Natural killer cell treated with Interleukin-12 subunit alpha and Interleukin-12 subunit beta and Interleukin-15 and Interleukin-18, amount 100 ng/mL, for 72 hours (primary cell): ENCODE data around the gene ZFAND3. TPM values are rescaled to one million over a fixed set of nuclear protein-coding genes. Genes with fewer than 3 reads are reported as not detected.

Experiments used
- ATAC-seq, 2 donors: fragments of 150-1000 bp; cut with Tn5 transposase in 1 of 2; sonication (Bioruptor Pico), chemical (Tn5 transposase) in 1 of 2; 2 replicates each; pipeline ENCODE4 v1.10.0; 2021
- DNase-seq: peaks from one replicate; pipeline ENCODE4 v3.0.0; 2022; ENCODE audit warnings: low spot score
- H3K27ac Mint-ChIP-seq, 2 donors: 1 replicate in 1 of 2; 2 replicates in 1 of 2; pipeline ENCODE4 v1.8.0; 2022; ENCODE audit warnings: mixed read lengths in 2 of 2, mild to moderate bottlenecking in 1 of 2, moderate library complexity in 1 of 2
- H3K27me3 Mint-ChIP-seq, 2 donors: 1 replicate in 1 of 2; 2 replicates in 1 of 2; pipeline ENCODE4 v1.8.0; 2022; ENCODE audit warnings: mixed read lengths in 2 of 2
- H3K36me3 Mint-ChIP-seq: one replicate; pipeline ENCODE4 v1.8.0; 2022; ENCODE audit warnings: mixed read lengths
- H3K4me1 Mint-ChIP-seq, 2 donors: 1 replicate in 1 of 2; 2 replicates in 1 of 2; pipeline ENCODE4 v1.8.0; 2022; ENCODE audit warnings: low read depth in 2 of 2, mixed read lengths in 2 of 2, mild to moderate bottlenecking in 1 of 2
- H3K4me3 Mint-ChIP-seq: one replicate; pipeline ENCODE4 v1.8.0; 2022; ENCODE audit warnings: mixed read lengths
- H3K9me3 Mint-ChIP-seq: 2 replicates; pipeline ENCODE4 v1.8.0; 2022; ENCODE audit warnings: mixed read lengths
- total RNA-seq, 2 donors: library from RNA; stranded (reverse); gene quantifications; one replicate each; pipeline ENCODE4 v1.2.3, GENCODE V29; 2022

ZFAND3 gene
- total RNA-seq, 2 donors from 2014 or later = 51.0 to 100 TPM

GRCh38 chr6:38194282-38194572, 374.7 kb downstream of the ZFAND3 start:
- no peaks in the 10 kb centered on the region for H3K9me3 Mint-ChIP-seq

GRCh38 chr6:38194589-38194988, 375.1 kb downstream of the ZFAND3 start:
- Mint-ChIP-seq H3K27ac (no peak overlapping the region), H3K27me3 (no peaks in the 10 kb centered on the region), H3K4me1 (peaks cover 5 to 8% of the 10 kb centered on the region in 2 donors), H3K9me3 (no peaks in the 10 kb centered on the region), H3K4me3 (no peak overlapping the region), H3K36me3 (no peaks in the 10 kb centered on the region)
- DNase-seq = no peak
- peak in 1 of 2 donors; percentile 52 for ATAC-seq

More at GRCh38 chr6:38194282-38194572, 374.7 kb downstream of the ZFAND3 start:
- Mint-ChIP-seq H3K27ac (no peak overlapping the region), H3K4me3 (no peak overlapping the region), H3K27me3 (no peaks in the 10 kb centered on the region), H3K4me1 (peaks cover 5 to 8% of the 10 kb centered on the region in 2 donors), H3K36me3 (no peaks in the 10 kb centered on the region)
- no peak for DNase-seq
- no peak for ATAC-seq

GRCh38 chr6:38195113-38195635, 375.6 kb downstream of the ZFAND3 start:
- DNase-seq (no peak), ATAC-seq (no peak)
- Mint-ChIP-seq H3K27ac (no peak overlapping the region), H3K4me3 (no peak overlapping the region), H3K36me3 (no peaks in the 10 kb centered on the region), H3K9me3 (no peaks in the 10 kb centered on the region), H3K4me1 (peaks cover 5 to 8% of the 10 kb centered on the region in 2 donors), H3K27me3 (no peaks in the 10 kb centered on the region)

GRCh38 chr6:38198219-38198618, 378.7 kb downstream of the ZFAND3 start:
- DNase-seq (no peak), ATAC-seq (no peak)
- H3K27me3 Mint-ChIP-seq = no peaks in the 10 kb centered on the region
- no peak overlapping the region for H3K27ac Mint-ChIP-seq
- no peak overlapping the region for H3K4me3 Mint-ChIP-seq
- H3K36me3 Mint-ChIP-seq = no peaks in the 10 kb centered on the region
- H3K9me3 Mint-ChIP-seq = no peaks in the 10 kb centered on the region
- H3K4me1 Mint-ChIP-seq = peaks cover 5 to 8% of the 10 kb centered on the region in 2 donors

Other genes with a start within 250 kb of the ZFAND3 start
- 1 to 10 TPM in 1 of 2 donors, under 1 TPM in 1; 0.56 to 5.2 TPM for gene MDGA1, start 121.8 kb upstream of the ZFAND3 start, total RNA-seq